Measurements from ENCODE around the gene PIP4P1.

DNA sequence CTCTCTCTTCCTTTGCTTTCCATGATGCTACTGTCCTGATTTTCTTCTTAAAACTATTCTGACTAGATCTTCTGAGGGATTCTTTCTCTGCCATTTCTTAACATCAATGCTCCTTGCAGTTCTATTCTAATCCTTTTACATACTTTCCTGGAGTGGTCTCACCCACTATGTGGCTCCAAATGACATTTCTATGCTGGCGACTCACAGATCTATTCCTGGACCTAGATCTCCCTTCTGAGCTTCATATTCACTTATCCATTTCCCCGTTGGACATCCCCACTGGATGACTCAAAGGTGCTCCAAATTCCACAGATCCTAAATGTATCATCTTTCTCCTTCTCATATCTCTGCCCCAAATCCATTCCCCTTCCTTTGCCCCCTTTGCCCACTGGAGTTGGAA is 52.0 kb downstream of the PIP4P1 start:
- no peak for TF ChIP-seq POLR2A (IDR thresholded peaks at IDR 0.05; ENCODE audit: low read length)
- no peak for TF ChIP-seq GATA1 (IDR thresholded peaks at IDR 0.05; ENCODE audit: low read depth, low read length)
